SK-N-MC (cell line): ENCODE measurements around the gene ATOX1.

Experiments
- EZH2 ChIP-seq: fragments of 200-600 bp; sonication (generic); IDR thresholded peaks from one replicate; pipeline ENCODE4 v1.6.1; 2017; ENCODE audit warnings: antibody characterized with exemption
- POLR2AphosphoS5 ChIP-seq: IDR thresholded peaks from 2 replicates; pipeline ENCODE4 v1.6.1; 2012; ENCODE audit warnings: mild to moderate bottlenecking, low read depth, low read length, borderline replicate concordance

DNA sequence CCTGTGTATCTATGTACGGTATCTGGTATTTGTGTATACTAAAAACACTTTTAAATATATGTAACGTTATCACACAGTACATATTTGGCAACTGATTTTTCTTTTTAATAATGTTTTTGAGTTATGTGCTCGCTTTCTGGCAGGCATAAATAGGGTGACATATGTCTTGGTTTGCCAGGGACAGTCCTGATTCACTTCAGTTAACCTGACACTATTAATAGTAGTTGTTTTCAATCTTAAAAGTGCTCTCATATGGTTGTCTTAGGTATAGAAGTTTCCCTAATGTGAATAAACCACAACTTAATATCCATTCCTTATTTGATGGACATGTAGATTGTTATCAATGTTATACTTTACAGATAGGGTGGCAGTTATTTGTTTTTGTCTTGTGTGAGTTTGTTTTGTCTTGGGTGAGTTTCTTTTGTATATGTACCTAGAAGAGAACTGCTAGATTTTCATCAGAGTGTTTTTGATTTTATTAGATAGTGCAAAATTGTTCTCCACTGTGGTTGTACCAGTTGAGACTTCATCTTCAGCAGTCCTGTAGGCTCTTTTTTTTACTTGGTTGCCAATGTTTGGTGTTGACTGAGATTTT is 21.2 kb upstream of the ATOX1 start:
- TF ChIP-seq EZH2 (no peak), POLR2AphosphoS5 (no peak)
